Midbrain (tissue), 1 donor: ENCODE measurements around the gene CYTH1.

Source experiments
- DNase-seq: peaks from one replicate; lab custom pipeline; 2025; lab: John Stamatoyannopoulos, UW

CYTH1 gene

GRCh38 chr17:78734793-78735641 lies 47.1 kb downstream of the CYTH1 start:
- no peak for DNase-seq

- DNase-seq, result no peak
Measured at GRCh38 chr17:78732354-78732753, 49.7 kb downstream of the CYTH1 start.

- no peak for DNase-seq
Measured at GRCh38 chr17:78731904-78732303, 50.2 kb downstream of the CYTH1 start.

GRCh38 chr17:78729641-78730040 lies 52.4 kb downstream of the CYTH1 start:
- DNase-seq, result no peak

GRCh38 chr17:78728495-78728894 lies 53.6 kb downstream of the CYTH1 start:
- no peak for DNase-seq

- no peak for DNase-seq
Measured at GRCh38 chr17:78727476-78728229, 54.4 kb downstream of the CYTH1 start.

GRCh38 chr17:78727057-78727456 lies 55.0 kb downstream of the CYTH1 start:
- DNase-seq, result no peak

GRCh38 chr17:78726513-78726912 lies 55.6 kb downstream of the CYTH1 start:
- DNase-seq, result no peak

GRCh38 chr17:78725448-78726021 lies 56.5 kb downstream of the CYTH1 start:
- DNase-seq, result no peak

- DNase-seq, result peak; percentile 51
Measured at GRCh38 chr17:78724999-78725398, 57.1 kb downstream of the CYTH1 start.

- peak; percentile 75 for DNase-seq
Measured at GRCh38 chr17:78724544-78724943, 57.5 kb downstream of the CYTH1 start.

- no peak for DNase-seq
Measured at GRCh38 chr17:78723957-78724356, 58.1 kb downstream of the CYTH1 start.

- DNase-seq, result peak; percentile 95
Measured at GRCh38 chr17:78723001-78723796, 58.9 kb downstream of the CYTH1 start.

GRCh38 chr17:78722246-78722761 lies 59.8 kb downstream of the CYTH1 start:
- DNase-seq, result peak; percentile 64

GRCh38 chr17:78719630-78720298 lies 62.3 kb downstream of the CYTH1 start:
- no peak for DNase-seq

GRCh38 chr17:78718575-78719208 lies 63.4 kb downstream of the CYTH1 start:
- no peak for DNase-seq

GRCh38 chr17:78717431-78717980 lies 64.6 kb downstream of the CYTH1 start:
- DNase-seq, result peak; percentile 93

GRCh38 chr17:78716814-78717393 lies 65.2 kb downstream of the CYTH1 start:
- peak; percentile 95 for DNase-seq

- no peak for DNase-seq
Measured at GRCh38 chr17:78716292-78716691, 65.8 kb downstream of the CYTH1 start.

GRCh38 chr17:78715876-78716275 lies 66.2 kb downstream of the CYTH1 start:
- no peak for DNase-seq
